IgD-negative memory B cell (primary cell): Measurements from ENCODE around the gene GPRIN2. TPM values are rescaled to one million over a fixed set of nuclear protein-coding genes. Genes with fewer than 3 reads are reported as not detected.
A peak's percentile ranks its signal among the peaks of the same experiment; 100 is the strongest.
"Not testable (repeated sequence)": the region's sequence is repeated elsewhere in the genome, so short reads cannot be mapped to it uniquely, and the experiment has no call there.

Source experiments
- H3K27ac Mint-ChIP-seq, 3 donors: one replicate each; pipeline ENCODE4 v1.8.0; 2020 to 2022; ENCODE audit warnings: mild to moderate bottlenecking in 3 of 3, mixed read lengths in 3 of 3, moderate library complexity in 1 of 3
- H3K27me3 Mint-ChIP-seq: one replicate; pipeline ENCODE4 v1.8.0; 2021; ENCODE audit warnings: mixed read lengths
- H3K36me3 Mint-ChIP-seq: one replicate; pipeline ENCODE4 v1.8.0; 2020; ENCODE audit warnings: mild to moderate bottlenecking, mixed read lengths
- H3K4me1 Mint-ChIP-seq, 3 donors: one replicate each; pipeline ENCODE4 v1.8.0; 2020 to 2022; ENCODE audit warnings: mixed read lengths in 3 of 3, mild to moderate bottlenecking in 1 of 3
- H3K4me3 Mint-ChIP-seq, 4 donors: one replicate each; pipeline ENCODE4 v1.8.0; 2020 to 2022; ENCODE audit warnings: mild to moderate bottlenecking in 4 of 4, mixed read lengths in 4 of 4, moderate library complexity in 3 of 4
- H3K9me3 Mint-ChIP-seq, 3 donors: one replicate each; pipeline ENCODE4 v1.8.0; 2020 to 2021; ENCODE audit warnings: mixed read lengths in 3 of 3, mild to moderate bottlenecking in 1 of 3
- polyA plus RNA-seq: library from polyadenylated mRNA; unstranded; fragments of 300-500 nt; fragmentation: Illumina TruSeq; gene quantifications from one replicate; pipeline ENCODE4 v1.2.3, GENCODE V29; 2021

GPRIN2 gene
- polyA plus RNA-seq, 1 donor from 2014 or later, result not detected

DNA sequence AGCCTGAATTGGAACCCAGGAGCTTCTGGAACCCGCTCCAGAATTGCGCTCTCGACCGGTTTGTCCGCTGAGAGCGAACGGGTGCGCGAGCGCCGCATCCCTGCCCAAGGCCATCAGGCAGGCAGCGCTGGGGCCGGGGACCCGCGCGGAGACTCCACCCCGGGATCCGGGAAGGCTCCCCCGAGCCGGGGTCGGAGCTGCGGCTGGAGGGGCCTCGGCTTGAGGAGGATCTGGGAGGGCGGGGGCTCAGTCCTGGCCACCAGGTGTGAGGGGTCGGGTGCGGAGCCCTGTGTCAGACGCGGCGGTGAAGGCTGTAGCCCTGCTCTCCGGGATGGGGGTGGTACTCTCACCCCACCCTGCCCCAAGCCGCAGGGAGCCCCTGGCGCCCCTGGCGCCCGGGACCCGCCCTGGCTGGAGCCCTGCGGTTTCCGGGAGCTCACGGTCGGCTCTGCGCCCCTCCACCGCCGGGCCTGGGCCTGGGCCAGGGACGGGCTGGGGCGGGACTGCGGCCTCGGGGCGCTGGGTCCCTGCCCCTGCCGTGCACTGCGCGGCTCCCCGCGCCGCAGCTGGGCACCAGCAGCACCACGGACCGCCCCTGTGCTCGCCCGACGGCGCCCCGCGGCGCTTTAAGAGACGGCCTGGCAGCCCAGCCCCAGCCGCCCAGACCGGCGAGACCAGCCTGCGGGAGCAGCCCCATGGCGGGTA is 22.2 kb upstream of the GPRIN2 start, which contains the start of gene SYT15:
TSS of gene SYT15 (plus strand) at position 655 of the 705 bp plus-strand sequence. CDS start at position 696, 41 bp downstream.
- not testable (repeated sequence) for H3K27me3 Mint-ChIP-seq, H3K27ac Mint-ChIP-seq, H3K36me3 Mint-ChIP-seq, H3K4me1 Mint-ChIP-seq, H3K9me3 Mint-ChIP-seq, H3K4me3 Mint-ChIP-seq

GRCh38 chr10:46577624-46578473 is 21.4 kb upstream of the GPRIN2 start:
- not testable (repeated sequence) for H3K9me3 Mint-ChIP-seq, H3K27me3 Mint-ChIP-seq, H3K4me1 Mint-ChIP-seq, H3K27ac Mint-ChIP-seq, H3K4me3 Mint-ChIP-seq, H3K36me3 Mint-ChIP-seq

GRCh38 chr10:46573884-46574283 is 17.4 kb upstream of the GPRIN2 start:
- H3K9me3 Mint-ChIP-seq, H3K4me3 Mint-ChIP-seq, H3K36me3 Mint-ChIP-seq, H3K27ac Mint-ChIP-seq, H3K4me1 Mint-ChIP-seq, H3K27me3 Mint-ChIP-seq: not testable (repeated sequence)

GRCh38 chr10:46573314-46573713 is 16.9 kb upstream of the GPRIN2 start:
- not testable (repeated sequence) for H3K27ac Mint-ChIP-seq, H3K4me3 Mint-ChIP-seq, H3K4me1 Mint-ChIP-seq, H3K27me3 Mint-ChIP-seq, H3K9me3 Mint-ChIP-seq, H3K36me3 Mint-ChIP-seq

GRCh38 chr10:46572765-46573164 is 16.3 kb upstream of the GPRIN2 start:
- not testable (repeated sequence) for H3K4me1 Mint-ChIP-seq, H3K27me3 Mint-ChIP-seq, H3K36me3 Mint-ChIP-seq, H3K27ac Mint-ChIP-seq, H3K4me3 Mint-ChIP-seq, H3K9me3 Mint-ChIP-seq

DNA sequence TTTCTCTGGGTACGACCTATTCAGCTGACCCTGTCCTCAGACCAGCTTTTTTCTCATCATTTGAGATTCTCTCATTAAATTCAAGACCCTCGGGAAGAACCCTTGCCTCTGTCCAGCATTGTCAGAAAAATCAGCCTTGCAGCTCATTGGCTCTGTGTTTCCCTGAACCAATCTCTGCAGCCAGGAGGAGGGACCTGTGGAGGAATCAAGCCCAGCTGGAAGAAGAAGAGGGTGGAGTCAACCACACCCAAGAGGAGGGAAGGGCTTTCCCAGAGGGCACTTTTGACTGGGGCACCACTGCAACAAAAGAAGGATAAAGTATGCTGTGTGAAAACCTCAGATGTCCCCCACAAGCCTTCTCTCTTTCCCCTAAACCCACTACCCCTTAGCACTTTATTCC is 14.2 kb upstream of the GPRIN2 start:
- not testable (repeated sequence) for H3K27ac Mint-ChIP-seq, H3K4me1 Mint-ChIP-seq, H3K9me3 Mint-ChIP-seq, H3K27me3 Mint-ChIP-seq, H3K4me3 Mint-ChIP-seq, H3K36me3 Mint-ChIP-seq

- H3K9me3 Mint-ChIP-seq, H3K4me3 Mint-ChIP-seq, H3K4me1 Mint-ChIP-seq, H3K27me3 Mint-ChIP-seq, H3K36me3 Mint-ChIP-seq, H3K27ac Mint-ChIP-seq: not testable (repeated sequence)
These were observed 10.7 kb upstream of the GPRIN2 start for GRCh38 chr10:46567151-46567550.

DNA sequence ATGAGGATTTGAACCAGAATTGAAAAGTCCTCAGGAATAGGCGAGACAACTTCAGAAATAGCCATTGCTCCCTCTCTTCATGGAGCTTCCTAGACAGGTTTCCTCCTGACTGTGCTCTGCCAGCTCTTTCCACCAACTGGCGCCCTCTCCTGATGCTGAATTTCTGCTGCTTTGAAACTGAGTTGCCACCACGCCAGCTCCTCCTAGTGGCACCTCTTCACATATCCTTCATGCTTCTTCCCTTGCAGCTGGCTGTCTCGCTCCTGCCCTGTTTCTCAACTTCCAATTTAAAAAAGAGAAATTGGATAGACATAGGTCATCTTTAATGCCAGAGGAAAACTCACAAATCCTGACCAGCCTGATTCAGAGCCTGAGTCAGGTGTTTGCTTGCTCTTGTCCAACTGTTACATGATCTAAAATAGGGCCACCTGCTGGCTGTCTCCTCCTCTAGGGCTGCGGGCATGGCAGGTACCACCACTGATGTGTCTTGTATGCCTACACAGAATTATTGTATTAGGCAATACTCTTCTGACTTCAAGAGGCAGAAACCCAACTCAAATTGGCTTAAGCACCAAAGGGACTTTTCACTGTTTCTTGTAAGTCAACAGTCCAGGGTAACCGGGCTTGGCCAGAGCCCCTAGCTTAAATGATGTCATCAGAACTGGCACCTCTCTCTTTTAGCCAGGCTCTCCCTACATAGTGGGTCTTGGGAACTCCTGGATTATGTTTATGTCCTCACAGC is 9.3 kb upstream of the GPRIN2 start:
- H3K9me3 Mint-ChIP-seq, H3K36me3 Mint-ChIP-seq, H3K4me1 Mint-ChIP-seq, H3K27me3 Mint-ChIP-seq, H3K27ac Mint-ChIP-seq: not testable (repeated sequence)
- peak overlapping the region in 1 of 4 donors; percentile 22 for H3K4me3 Mint-ChIP-seq

- peaks cover 2 to 6% (median 3%) of the 10 kb centered on the region in 3 donors for H3K4me1 Mint-ChIP-seq
- no peak overlapping the region for H3K27ac Mint-ChIP-seq
- H3K27me3 Mint-ChIP-seq, result peaks cover 4% of the 10 kb centered on the region
These were observed 4.5 kb upstream of the GPRIN2 start for GRCh38 chr10:46560952-46561351.

DNA sequence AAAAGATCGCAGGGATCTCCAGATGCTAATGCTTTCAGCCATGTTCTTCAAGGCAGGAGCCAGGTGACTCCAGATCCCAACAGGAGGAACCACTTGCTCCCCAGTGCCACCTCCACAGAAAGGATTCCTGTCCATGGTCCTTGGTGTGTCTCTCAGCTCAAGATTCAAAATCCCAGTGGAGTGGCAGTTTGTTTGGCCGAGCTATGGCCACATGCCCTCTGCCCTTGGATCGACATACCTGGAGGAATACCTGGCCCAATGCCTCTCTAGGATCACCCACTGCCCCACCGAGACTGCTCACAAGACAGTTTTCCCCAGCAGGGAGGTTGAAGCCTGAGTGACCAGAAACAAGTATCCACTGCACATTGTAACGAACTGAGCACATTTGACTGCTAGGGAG is 3.9 kb upstream of the GPRIN2 start:
- Mint-ChIP-seq H3K27ac (no peak overlapping the region), H3K4me3 (no peak overlapping the region), H3K9me3 (peaks cover 0 to 4% (median 0%) of the 10 kb centered on the region in 3 donors), H3K4me1 (peaks cover 0 to 4% (median 2%) of the 10 kb centered on the region in 3 donors), H3K36me3 (peaks cover 2% of the 10 kb centered on the region), H3K27me3 (peaks cover 8% of the 10 kb centered on the region)

More at GRCh38 chr10:46560952-46561351, 4.5 kb upstream of the GPRIN2 start:
- Mint-ChIP-seq H3K4me3 (no peak overlapping the region), H3K36me3 (peaks cover 2% of the 10 kb centered on the region), H3K9me3 (peaks cover 0 to 4% (median 0%) of the 10 kb centered on the region in 3 donors)

GRCh38 chr10:46559231-46559671 is 2.8 kb upstream of the GPRIN2 start:
- Mint-ChIP-seq H3K4me3 (no peak overlapping the region), H3K4me1 (peaks cover 0 to 4% (median 2%) of the 10 kb centered on the region in 3 donors), H3K36me3 (peaks cover 2% of the 10 kb centered on the region), H3K27me3 (peaks cover 8% of the 10 kb centered on the region), H3K9me3 (peaks cover 0 to 4% (median 0%) of the 10 kb centered on the region in 3 donors), H3K27ac (no peak overlapping the region)

GRCh38 chr10:46558392-46559185 is 2.1 kb upstream of the GPRIN2 start:
- H3K27ac Mint-ChIP-seq, result no peak overlapping the region

DNA sequence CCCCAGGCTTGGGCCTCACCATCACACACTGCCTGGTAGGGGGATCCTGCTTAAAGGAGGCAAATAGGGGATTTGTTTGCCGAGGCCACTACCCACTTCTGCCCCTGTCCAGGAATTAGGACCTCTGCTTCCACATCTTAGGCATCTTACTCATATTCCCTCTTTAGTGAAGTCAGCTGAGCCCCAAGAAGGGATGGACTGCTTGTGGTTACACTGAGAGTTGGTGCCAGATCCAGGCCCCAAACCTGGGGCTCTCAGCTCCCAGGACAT is 1.6 kb upstream of the GPRIN2 start:
- Mint-ChIP-seq H3K36me3 (peaks cover 2% of the 10 kb centered on the region), H3K4me3 (peak overlapping the region in 2 of 4 donors; percentile 6 to 51), H3K4me1 (peaks cover 0 to 4% (median 2%) of the 10 kb centered on the region in 3 donors), H3K27ac (no peak overlapping the region), H3K27me3 (peaks cover 8% of the 10 kb centered on the region), H3K9me3 (peaks cover 0 to 4% (median 0%) of the 10 kb centered on the region in 3 donors)

More at GRCh38 chr10:46558392-46559185, 2.1 kb upstream of the GPRIN2 start:
- H3K27me3 Mint-ChIP-seq, result peaks cover 8% of the 10 kb centered on the region
- H3K9me3 Mint-ChIP-seq, result peaks cover 0 to 4% (median 0%) of the 10 kb centered on the region in 3 donors
- H3K36me3 Mint-ChIP-seq, result peaks cover 2% of the 10 kb centered on the region
- H3K4me1 Mint-ChIP-seq, result peaks cover 0 to 4% (median 2%) of the 10 kb centered on the region in 3 donors
- no peak overlapping the region for H3K4me3 Mint-ChIP-seq

GRCh38 chr10:46557319-46558121 is 1.1 kb upstream of the GPRIN2 start:
- Mint-ChIP-seq H3K9me3 (peaks cover 0 to 4% (median 0%) of the 10 kb centered on the region in 3 donors), H3K4me1 (peaks cover 0 to 4% (median 2%) of the 10 kb centered on the region in 3 donors), H3K27me3 (peaks cover 8% of the 10 kb centered on the region), H3K36me3 (peaks cover 2% of the 10 kb centered on the region), H3K27ac (no peak overlapping the region), H3K4me3 (peak overlapping the region in 1 of 4 donors; percentile 51)
